Duodenal mucosa (tissue), 2 donors: ENCODE measurements around the gene NKAP.

Experiments
- H3K27ac ChIP-seq: one replicate; pipeline ENCODE4 v1.7.0; 2013; ENCODE audit warnings: low read depth, low read length
- H3K27me3 ChIP-seq, 2 donors: one replicate each; pipeline ENCODE4 v1.7.0; 2013; ENCODE audit warnings: low read length in 2 of 2, control low read depth in 1 of 2; ENCODE audit not compliant: insufficient read depth in 2 of 2, control insufficient read depth in 1 of 2
- H3K36me3 ChIP-seq, 2 donors: one replicate each; pipeline ENCODE4 v1.7.0; 2013; ENCODE audit warnings: low read length in 2 of 2, control low read depth in 1 of 2; ENCODE audit not compliant: insufficient read depth in 2 of 2, control insufficient read depth in 1 of 2
- H3K4me1 ChIP-seq, 2 donors: one replicate each; pipeline ENCODE4 v1.7.0; 2013; ENCODE audit warnings: low read length in 2 of 2, control low read depth in 1 of 2; ENCODE audit not compliant: insufficient read depth in 2 of 2, control insufficient read depth in 1 of 2
- H3K4me3 ChIP-seq, 2 donors: one replicate each; pipeline ENCODE4 v1.7.0; 2013; ENCODE audit warnings: low read length in 2 of 2, low read depth in 1 of 2
- H3K9ac ChIP-seq, 2 donors: one replicate each; pipeline ENCODE4 v1.7.0; 2013; ENCODE audit warnings: low read length in 2 of 2, low read depth in 1 of 2
- H3K9me3 ChIP-seq, 2 donors: one replicate each; pipeline ENCODE4 v1.7.0; 2013; ENCODE audit warnings: low read length in 2 of 2, control low read depth in 1 of 2; ENCODE audit not compliant: control insufficient read depth in 1 of 2

NKAP gene

DNA sequence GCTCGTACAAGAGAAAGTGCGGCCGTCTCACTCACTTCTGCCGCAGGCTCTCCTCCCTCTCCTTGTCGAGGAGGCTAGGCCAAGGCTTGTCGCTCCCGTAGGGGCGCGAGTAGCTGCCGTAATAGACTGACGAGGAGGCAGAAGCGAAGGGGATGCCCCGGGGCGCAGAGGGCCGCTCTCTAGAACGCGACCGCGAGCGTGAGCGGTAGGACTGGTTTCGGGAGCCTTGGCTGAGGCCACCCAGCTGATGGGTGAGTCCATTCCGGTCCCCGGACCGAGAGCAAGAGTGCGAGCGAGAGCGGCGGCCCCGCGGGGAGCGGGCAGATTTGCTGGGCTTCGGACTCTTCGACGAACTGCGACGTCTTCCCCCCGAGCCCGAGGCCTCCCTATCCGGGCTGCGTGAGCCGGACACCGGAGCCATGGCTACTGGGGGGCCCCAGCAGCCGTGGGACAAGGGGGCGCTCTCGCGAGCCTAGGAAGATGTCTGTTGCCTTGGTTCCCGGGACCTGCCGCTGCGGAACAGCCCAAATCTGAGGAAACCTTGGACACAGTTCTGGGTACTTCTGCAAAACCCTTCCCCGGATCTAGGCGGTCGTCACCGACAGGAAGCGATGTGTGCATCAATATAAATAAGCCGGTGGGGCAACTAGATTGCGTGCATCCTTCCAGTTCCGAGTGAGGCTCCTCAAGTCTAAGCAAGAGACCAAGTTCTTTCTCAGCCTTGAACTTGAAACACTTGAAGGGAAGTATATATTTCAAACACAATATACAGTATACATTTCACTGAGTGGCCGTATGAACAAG is at the start of gene NKAP:
TSS of gene NKAP (minus strand) at position 567 of the 804 bp plus-strand sequence. CDS start at position 421, 146 bp downstream.
- Histone ChIP-seq H3K9ac (peak within 1 kb of the TSS; percentile 84 to 85), H3K27me3 (no peaks in the 10 kb centered on the region), H3K36me3 (no peaks in the 10 kb centered on the region), H3K27ac (peak within 1 kb of the TSS; percentile 78), H3K4me1 (peaks cover 0 to 7% of the 10 kb centered on the region in 2 donors), H3K9me3 (no peaks in the 10 kb centered on the region), H3K4me3 (peak within 1 kb of the TSS; percentile 65 to 89)

DNA sequence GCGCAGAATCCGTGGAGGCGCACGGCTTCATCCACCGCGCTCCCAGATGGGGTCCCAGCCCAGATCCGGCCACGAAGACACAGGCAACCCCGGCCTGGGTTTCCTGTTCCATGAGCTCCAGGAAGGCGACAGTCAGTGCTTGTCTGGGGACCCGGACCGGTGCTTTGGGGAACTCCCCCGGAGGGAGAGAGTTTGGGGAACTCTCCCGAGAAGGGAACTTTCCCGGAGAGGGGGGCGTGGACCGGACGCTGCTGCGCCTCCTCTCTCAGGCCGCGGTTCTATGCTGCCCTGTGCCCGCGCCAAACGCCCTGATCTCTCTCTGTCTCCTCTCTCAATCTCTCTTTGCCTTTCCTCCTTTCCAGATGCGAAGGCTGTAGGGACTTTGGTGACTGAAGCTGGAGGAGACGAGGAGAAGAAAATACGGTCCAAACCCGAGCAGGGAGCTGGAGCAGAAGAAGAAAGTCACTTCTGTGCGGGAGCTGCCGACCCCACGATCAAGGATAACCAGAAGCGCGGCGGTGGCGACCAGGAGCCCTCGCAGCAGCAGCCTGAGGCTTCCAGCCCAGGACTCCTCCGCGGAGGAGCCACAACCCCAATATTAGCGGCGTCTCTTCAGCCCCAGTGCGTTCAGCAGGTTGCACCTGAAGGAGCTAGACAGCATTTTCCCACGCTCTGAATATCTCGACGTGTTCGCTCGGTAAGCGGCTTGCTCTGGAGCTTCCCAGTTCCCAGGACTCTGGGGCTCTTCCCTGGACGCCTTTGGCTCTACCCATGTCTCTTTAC is 47.6 kb upstream of the NKAP start:
- H3K27ac ChIP-seq, result no peak overlapping the region
- no peak overlapping the region for H3K9ac ChIP-seq
- H3K4me1 ChIP-seq, result peaks cover 0 to 4% of the 10 kb centered on the region in 2 donors
- H3K27me3 ChIP-seq, result peaks cover 21 to 38% of the 10 kb centered on the region in 2 donors
- no peaks in the 10 kb centered on the region for H3K9me3 ChIP-seq
- peak overlapping the region; percentile 36 to 47 for H3K4me3 ChIP-seq
- H3K36me3 ChIP-seq, result no peaks in the 10 kb centered on the region

DNA sequence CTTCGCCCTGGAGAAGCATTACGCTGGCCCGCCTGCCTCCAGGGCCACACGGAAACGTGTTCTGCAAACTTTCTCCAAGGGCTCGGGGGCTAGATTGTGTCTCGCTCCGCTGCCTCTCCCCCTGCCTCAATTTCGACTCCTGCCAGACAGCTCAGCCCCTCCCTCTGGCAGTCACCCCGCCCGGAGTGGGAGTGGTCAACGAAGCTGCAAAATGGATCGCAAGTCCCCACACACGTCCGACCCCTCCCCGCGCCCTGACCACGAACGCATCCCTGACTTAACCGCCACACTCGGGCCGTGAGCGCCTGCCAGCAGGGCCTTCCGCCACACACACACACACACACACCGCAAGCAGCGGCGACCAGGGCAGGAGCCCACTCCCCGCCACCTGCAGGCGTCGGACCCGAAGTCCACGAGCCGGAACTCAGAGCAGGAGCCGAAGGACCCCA is 47.0 kb upstream of the NKAP start:
- Histone ChIP-seq H3K27ac (no peak overlapping the region), H3K4me1 (peaks cover 0 to 4% of the 10 kb centered on the region in 2 donors), H3K9ac (no peak overlapping the region), H3K36me3 (no peaks in the 10 kb centered on the region), H3K9me3 (no peaks in the 10 kb centered on the region), H3K4me3 (peak overlapping the region; percentile 36 to 47), H3K27me3 (peaks cover 21 to 32% of the 10 kb centered on the region in 2 donors)

DNA sequence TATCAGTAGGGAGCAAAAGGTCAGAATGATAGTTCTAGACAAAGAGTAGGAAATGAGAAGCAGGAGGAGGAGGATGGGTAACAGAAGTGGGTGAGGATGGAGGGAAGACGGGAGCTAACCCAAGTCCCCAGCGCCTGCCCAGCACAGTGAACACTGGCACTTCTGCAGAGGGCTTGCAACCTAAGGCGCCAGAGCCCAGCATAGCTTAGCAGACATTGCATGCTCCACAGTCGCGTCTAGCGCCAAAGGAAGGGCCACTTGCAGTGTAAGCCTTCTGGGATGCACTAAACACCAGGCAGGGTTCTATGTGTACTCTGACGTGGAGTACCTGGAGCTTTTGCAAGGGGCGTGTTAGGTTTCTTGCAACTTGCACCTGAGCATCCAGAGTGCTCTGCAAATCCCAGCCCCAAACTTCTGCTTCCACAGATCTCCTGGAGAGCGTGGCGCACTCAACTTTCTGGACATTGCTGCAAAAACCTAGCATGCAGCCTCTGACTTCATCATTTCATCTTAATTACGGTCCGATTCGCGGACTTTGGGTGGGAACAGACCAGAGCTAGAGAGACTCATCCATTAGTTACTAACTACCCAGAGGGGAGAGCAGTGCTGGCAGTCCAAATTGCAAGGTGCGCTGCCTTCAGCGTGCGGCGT is 46.5 kb upstream of the NKAP start:
- H3K27ac ChIP-seq, result no peak overlapping the region
- peak overlapping the region; percentile 22 to 36 for H3K4me3 ChIP-seq
- H3K4me1 ChIP-seq, result peaks cover 0 to 4% of the 10 kb centered on the region in 2 donors
- H3K36me3 ChIP-seq, result no peaks in the 10 kb centered on the region
- H3K9ac ChIP-seq, result no peak overlapping the region
- peaks cover 21 to 31% of the 10 kb centered on the region in 2 donors for H3K27me3 ChIP-seq
- H3K9me3 ChIP-seq, result no peaks in the 10 kb centered on the region

DNA sequence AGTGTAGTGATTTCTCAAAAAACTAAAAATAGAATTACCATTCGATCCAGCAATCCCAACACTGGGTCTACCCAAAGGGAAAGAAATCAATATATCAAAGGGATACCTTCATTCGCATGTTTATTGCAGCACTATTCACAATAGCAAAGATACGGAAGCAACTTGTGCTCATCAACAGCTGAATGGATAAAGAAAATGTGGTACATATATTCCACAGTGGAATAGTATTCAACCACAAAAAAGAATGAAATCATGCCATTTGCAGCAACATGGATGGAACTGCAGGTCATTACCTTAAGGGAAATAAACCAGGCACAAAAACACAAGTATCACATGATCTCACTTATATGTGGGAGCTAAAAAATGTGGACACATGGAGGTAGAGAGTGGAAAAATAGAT is 42.7 kb upstream of the NKAP start:
- Histone ChIP-seq H3K36me3 (no peaks in the 10 kb centered on the region), H3K27ac (no peak overlapping the region), H3K27me3 (peaks cover 13 to 16% of the 10 kb centered on the region in 2 donors), H3K9ac (no peak overlapping the region), H3K4me3 (no peak overlapping the region), H3K4me1 (peaks cover 0 to 4% of the 10 kb centered on the region in 2 donors), H3K9me3 (no peaks in the 10 kb centered on the region)

DNA sequence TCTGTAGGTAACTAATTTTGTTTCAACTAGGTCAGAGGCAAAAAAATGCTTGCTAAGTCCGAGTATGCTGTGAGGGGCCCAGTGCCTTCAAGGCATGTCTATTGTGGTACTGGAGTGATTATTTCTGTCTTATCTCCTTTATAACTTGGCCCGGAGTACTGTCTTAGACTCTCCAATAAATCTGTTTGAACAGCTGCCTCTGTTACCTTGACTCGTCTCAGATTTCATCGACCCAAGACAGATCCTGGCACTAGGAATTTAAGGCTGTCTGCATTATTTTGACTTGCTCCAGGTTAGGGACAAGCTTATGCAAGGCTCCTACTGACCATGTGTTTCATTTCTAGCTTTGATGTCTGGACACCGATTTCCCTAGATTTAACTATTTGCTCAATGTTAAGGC is 41.1 kb upstream of the NKAP start:
- Histone ChIP-seq H3K4me1 (no peaks in the 10 kb centered on the region), H3K27ac (no peak overlapping the region), H3K4me3 (no peak overlapping the region), H3K9ac (no peak overlapping the region), H3K27me3 (peaks cover 0 to 1% of the 10 kb centered on the region in 2 donors), H3K9me3 (no peaks in the 10 kb centered on the region), H3K36me3 (no peaks in the 10 kb centered on the region)

DNA sequence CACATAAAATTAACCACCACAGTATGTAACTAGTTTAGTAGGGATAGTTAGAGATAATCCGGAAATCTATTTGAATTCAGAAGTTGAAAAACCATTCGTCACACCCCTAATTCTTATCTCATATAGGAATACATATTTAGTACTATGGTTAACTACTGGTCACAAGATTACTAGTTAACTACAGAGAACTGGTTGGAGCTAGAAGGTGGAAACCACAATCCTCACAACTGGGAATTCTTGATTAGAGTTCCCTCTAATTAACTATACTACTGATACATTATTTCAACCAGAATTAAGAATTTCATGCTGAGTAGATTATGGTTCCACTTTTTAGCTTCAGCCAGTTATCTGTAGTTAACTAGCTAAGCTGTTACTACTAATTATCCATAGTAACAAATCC is 39.9 kb upstream of the NKAP start:
- no peaks in the 10 kb centered on the region for H3K27me3 ChIP-seq
- no peaks in the 10 kb centered on the region for H3K36me3 ChIP-seq
- H3K4me3 ChIP-seq, result no peak overlapping the region
- no peaks in the 10 kb centered on the region for H3K4me1 ChIP-seq
- no peak overlapping the region for H3K9ac ChIP-seq
- H3K27ac ChIP-seq, result no peak overlapping the region
- no peaks in the 10 kb centered on the region for H3K9me3 ChIP-seq

DNA sequence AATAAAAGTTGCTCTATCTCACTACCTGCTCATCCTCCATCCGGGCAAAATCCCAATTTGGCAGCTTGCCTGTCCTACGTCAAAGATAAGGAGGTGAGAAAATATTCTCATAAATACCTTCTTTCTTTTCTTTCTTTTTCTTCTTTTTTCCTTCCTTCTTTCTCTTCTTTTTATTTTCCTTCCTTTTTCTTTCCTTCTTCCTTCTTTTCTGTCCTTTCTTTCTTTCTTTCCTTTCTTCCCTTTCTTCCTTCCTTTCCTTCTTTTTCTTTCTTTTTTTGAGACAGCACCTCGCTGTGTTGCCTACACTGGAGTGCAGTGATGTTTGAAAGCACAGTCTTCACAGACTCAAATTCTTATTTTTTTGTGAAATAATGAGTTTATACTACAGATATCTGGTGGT is 38.6 kb upstream of the NKAP start:
- Histone ChIP-seq H3K9me3 (no peaks in the 10 kb centered on the region), H3K27me3 (no peaks in the 10 kb centered on the region), H3K4me1 (no peaks in the 10 kb centered on the region), H3K4me3 (no peak overlapping the region), H3K9ac (no peak overlapping the region), H3K27ac (no peak overlapping the region), H3K36me3 (no peaks in the 10 kb centered on the region)

DNA sequence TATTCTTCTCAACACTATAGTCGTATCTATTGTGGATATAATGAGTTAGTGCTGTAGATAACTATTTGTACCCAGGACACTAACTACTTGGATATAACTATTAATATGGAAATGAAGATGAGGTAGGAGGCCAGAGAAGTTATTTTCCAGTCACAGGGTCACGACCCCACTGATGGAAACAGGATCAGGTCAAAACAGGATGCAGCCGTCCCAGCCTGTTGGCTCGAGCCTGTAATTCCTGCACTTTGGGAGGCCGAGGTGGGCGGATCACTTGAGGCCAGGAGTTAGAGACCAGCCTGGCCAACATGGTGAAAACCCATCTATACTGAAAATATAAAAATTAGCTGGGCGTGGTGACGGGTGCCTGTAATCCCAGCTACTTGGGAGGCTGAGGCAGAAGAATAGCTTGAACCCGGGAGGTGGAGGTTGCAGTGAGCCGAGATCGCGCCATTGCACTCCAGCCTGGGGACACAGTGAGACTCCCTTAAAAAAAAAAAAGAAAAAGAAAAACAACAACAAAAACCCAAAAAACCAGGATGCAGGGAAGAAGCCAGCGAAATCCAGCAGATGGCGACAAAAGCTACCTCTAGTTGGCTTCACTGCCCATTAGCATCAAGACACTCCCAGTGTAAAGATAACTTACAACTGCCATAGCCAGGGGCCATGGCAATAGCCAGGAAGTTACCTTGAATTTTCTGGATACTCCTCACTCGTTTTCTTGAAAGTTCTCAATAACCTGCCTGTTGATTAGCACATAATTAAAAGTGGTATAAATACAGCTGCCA is 37.9 kb upstream of the NKAP start:
- Histone ChIP-seq H3K4me1 (no peaks in the 10 kb centered on the region), H3K27me3 (no peaks in the 10 kb centered on the region), H3K36me3 (no peaks in the 10 kb centered on the region), H3K9me3 (no peaks in the 10 kb centered on the region), H3K27ac (no peak overlapping the region), H3K9ac (no peak overlapping the region), H3K4me3 (no peak overlapping the region)
